ENCODE measurements around the gene ZNF560. TPM values are rescaled to one million over a fixed set of nuclear protein-coding genes. Genes with fewer than 3 reads are reported as not detected.

ZNF560 gene
- total and polyA plus RNA-seq, 8 donors: 0.14 TPM; not detected in 7

GRCh38 chr19:9427941-9428340 is 70.5 kb downstream of the ZNF560 start:
- Histone ChIP-seq H3K9me3 (no peaks in the 10 kb centered on the region), H3K36me3 (peaks cover 0 to 22% (median 4%) of the 10 kb centered on the region in 3 donors), H3K4me1 (no peaks in the 10 kb centered on the region), H3K27me3 (no peaks in the 10 kb centered on the region), H3K4me3 (no peak overlapping the region), H3K27ac (no peak overlapping the region)
- intact Hi-C loops (cut with DNase I): no loop called here
- no peak for TF ChIP-seq CTCF (IDR thresholded peaks at IDR 0.05)
- no peak for DNase-seq
- WGBS, 2 donors: 86 to 89% methylated on average over 6 of the region's 6 CpGs
- no peak for ATAC-seq
- FAIRE-seq: no peak

Other genes starting within 250 kb of the ZNF560 start
- not detected for gene OR7E24, start 247.7 kb downstream of the ZNF560 start, total RNA-seq
- gene OR7E24, start 247.7 kb downstream of the ZNF560 start, polyA plus RNA-seq: not detected
- gene ZNF699, start 188.8 kb downstream of the ZNF560 start, total RNA-seq: 1 to 10 TPM; 1.1 to 3.4 (median 1.7) TPM
- 1 to 10 TPM in 1 of 2 donors, under 1 TPM in 1; 0.96 to 1.3 TPM for gene ZNF699, start 188.8 kb downstream of the ZNF560 start, polyA plus RNA-seq
- 10 to 100 TPM in 1 of 6 donors, 1 to 10 TPM in 5; 3.2 to 13.0 (median 5.7) TPM for gene ZNF559, start 174.4 kb downstream of the ZNF560 start, total RNA-seq
- 10 to 100 TPM; 14.9 to 19.4 TPM for gene ZNF559, start 174.4 kb downstream of the ZNF560 start, polyA plus RNA-seq
- 1 to 10 TPM in 1 of 6 donors, under 1 TPM in 4, not detected in 1; 0.32 to 2.0 (median 0.83) TPM for gene ZNF177, start 135.6 kb downstream of the ZNF560 start, total RNA-seq
- gene ZNF177, start 135.6 kb downstream of the ZNF560 start, polyA plus RNA-seq: 1 to 10 TPM; 1.8 to 4.3 TPM
- 10 to 100 TPM in 1 of 6 donors, 1 to 10 TPM in 5; 5.1 to 11.5 (median 8.1) TPM for gene ZNF266, start 63.0 kb downstream of the ZNF560 start, total RNA-seq
- gene ZNF266, start 63.0 kb downstream of the ZNF560 start, polyA plus RNA-seq: 10 to 100 TPM; 16.1 to 39.1 TPM
- gene ZNF426, start 40.0 kb upstream of the ZNF560 start, total RNA-seq: 10 to 100 TPM in 1 of 6 donors, 1 to 10 TPM in 5; 3.4 to 10.4 (median 6.0) TPM
- gene ZNF426, start 40.0 kb upstream of the ZNF560 start, polyA plus RNA-seq: 1 to 10 TPM; 1.8 to 1.9 TPM
- 10 to 100 TPM in 5 of 6 donors, 1 to 10 TPM in 1; 9.8 to 17.4 (median 11.1) TPM for gene ZNF121, start 85.9 kb upstream of the ZNF560 start, total RNA-seq
- 1 to 10 TPM; 5.4 to 5.6 TPM for gene ZNF121, start 85.9 kb upstream of the ZNF560 start, polyA plus RNA-seq
- gene ZNF561, start 122.6 kb upstream of the ZNF560 start, total RNA-seq: 10 to 100 TPM; 10.3 to 24.6 (median 17.8) TPM
- gene ZNF561, start 122.6 kb upstream of the ZNF560 start, polyA plus RNA-seq: 10 to 100 TPM; 11.7 to 17.0 TPM
- 10 to 100 TPM; 11.5 to 22.4 (median 13.5) TPM for gene ZNF562, start 176.5 kb upstream of the ZNF560 start, total RNA-seq
- gene ZNF562, start 176.5 kb upstream of the ZNF560 start, polyA plus RNA-seq: 1 to 10 TPM; 3.9 to 4.2 TPM